Liver (tissue), 3 donors: ENCODE data around the gene TNFRSF21.
"Not testable (repeated sequence)": the region's sequence is repeated elsewhere in the genome, so short reads cannot be mapped to it uniquely, and the experiment has no call there.

ENCODE experiments used
- CTCF ChIP-seq: fragments of 150-350 bp; IDR thresholded peaks from 2 replicates; pipeline ENCODE4 v1.5.1; 2017; ENCODE audit warnings: improper control_type of control experiment, low read depth, low read length; ENCODE audit not compliant: missing input control
- GABPA ChIP-seq, 2 donors: IDR thresholded peaks in 1 of 2; conservative IDR thresholded peaks in 1 of 2; 2 replicates each; pipeline ENCODE4 v1.6.1; 2016; ENCODE audit warnings: antibody characterized with exemption in 2 of 2, mild to moderate bottlenecking in 1 of 2, moderate library complexity in 1 of 2
- HNF4A ChIP-seq, 2 donors: conservative IDR thresholded peaks; 2 replicates each; pipeline ENCODE4 v1.6.1; 2016; ENCODE audit warnings: antibody characterized with exemption in 2 of 2, mild to moderate bottlenecking in 2 of 2
- MAX ChIP-seq: IDR thresholded peaks from 2 replicates; pipeline ENCODE4 v1.6.1; 2016; ENCODE audit warnings: antibody characterized with exemption
- RAD21 ChIP-seq, 2 donors: IDR thresholded peaks; 2 replicates each; pipeline ENCODE4 v1.6.1; 2016; ENCODE audit warnings: antibody characterized with exemption in 2 of 2, mild to moderate bottlenecking in 2 of 2
- REST ChIP-seq: IDR thresholded peaks from 2 replicates; pipeline ENCODE4 v1.6.1; 2016; ENCODE audit warnings: antibody characterized with exemption, mild to moderate bottlenecking
- YY1 ChIP-seq: IDR thresholded peaks from 2 replicates; pipeline ENCODE4 v1.6.1; 2016; ENCODE audit warnings: antibody characterized with exemption, mild to moderate bottlenecking
- donor health status: healthy.
- donor health status: healthy.

GRCh38 chr6:47275132-47275531 is 34.6 kb downstream of the TNFRSF21 start:
- not testable (repeated sequence) for TF ChIP-seq REST; CTCF; GABPA (IDR thresholded peaks at IDR 0.05 in 1 of 2, conservative IDR thresholded peaks at IDR 0.05 in 1 of 2); HNF4A (conservative IDR thresholded peaks at IDR 0.05); MAX; RAD21 (IDR thresholded peaks at IDR 0.05); YY1
